Cardiac muscle cell (in vitro differentiated cells and primary cell): ENCODE measurements around the gene PCBD1. TPM values are rescaled to one million over a fixed set of nuclear protein-coding genes. Genes with fewer than 3 reads are reported as not detected.
"Not testable (repeated sequence)": the region's sequence is repeated elsewhere in the genome, so short reads cannot be mapped to it uniquely, and the experiment has no call there.

ENCODE experiments used
- DNase-seq, 2 donors: peaks; one replicate each; pipeline versions ENCODE4 v3.0.0 to v3.0.0-alpha.2; 2010 to 2017; ENCODE audit warnings: low read depth in 1 of 2, low spot score in 1 of 2
- H3K27ac ChIP-seq: fragments of 200-600 bp; sonication (generic); 2 replicates; pipeline ENCODE4 v1.5.1; 2016
- H3K27me3 ChIP-seq: fragments of 200-600 bp; sonication (generic); 2 replicates; pipeline ENCODE4 v1.6.0; 2016; ENCODE audit warnings: control low read depth
- H3K36me3 ChIP-seq: fragments of 200-600 bp; sonication (generic); 2 replicates; pipeline ENCODE4 v1.5.1; 2016; ENCODE audit warnings: control low read depth
- H3K4me1 ChIP-seq: fragments of 200-600 bp; sonication (generic); 2 replicates; pipeline ENCODE4 v1.8.1; 2017; ENCODE audit warnings: low read depth, mild to moderate bottlenecking, mixed run types
- H3K4me3 ChIP-seq: fragments of 200-600 bp; sonication (generic); 2 replicates; pipeline ENCODE4 v1.5.1; 2016; ENCODE audit warnings: mild to moderate bottlenecking
- H3K9me3 ChIP-seq: fragments of 200-600 bp; sonication (generic); 2 replicates; pipeline ENCODE4 v1.5.1; 2017; ENCODE audit warnings: low read depth, mild to moderate bottlenecking, control low read depth
- polyA plus RNA-seq: library from polyadenylated mRNA; unstranded; fragments of >200 nt; fragmentation: Nextera tagmentation; extraction: Ambion mirVana; gene quantifications from 2 replicates; pipeline ENCODE4 v1.2.1, GENCODE V29; 2016
- total RNA-seq: library from RNA; depleted of rRNA; stranded (reverse); fragments of >200 nt; gene quantifications from 2 replicates; pipeline ENCODE4 v1.2.3, GENCODE V29; 2016
- TF ChIP-seq, protein P1 (sequence below): IDR thresholded peaks from 2 replicates; pipeline ENCODE4 v1.5.1; 2012; ENCODE audit warnings: low read depth, mild to moderate bottlenecking, low read length

Gene PCBD1
- total and polyA plus RNA-seq, 2 experiments from 2014 or later: 145 to 264 TPM

DNA sequence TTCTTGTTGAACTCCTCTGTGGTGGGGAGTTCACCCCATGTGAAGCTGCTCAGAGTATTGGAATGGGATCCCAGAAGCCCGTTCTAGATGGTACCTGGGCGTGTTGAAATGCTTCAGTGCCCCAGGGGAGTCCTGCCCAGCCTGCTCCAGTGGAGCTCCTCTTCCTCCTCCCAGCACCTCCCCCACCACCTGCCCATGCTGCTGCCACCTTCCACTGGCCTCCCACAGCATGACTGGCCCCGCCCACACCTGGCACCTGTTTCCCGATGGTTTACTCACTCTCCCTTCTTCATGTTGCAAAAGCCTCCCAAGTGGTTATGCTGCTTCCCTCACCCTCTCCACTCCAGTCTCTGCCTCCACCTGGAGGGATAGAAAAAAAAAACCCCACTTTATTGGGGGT, 32.2 kb upstream of the PCBD1 start:
- Histone ChIP-seq H3K9me3 (no peaks in the 10 kb centered on the region), H3K27me3 (no peaks in the 10 kb centered on the region), H3K4me1 (no peaks in the 10 kb centered on the region), H3K36me3 (no peaks in the 10 kb centered on the region), H3K27ac (no peak overlapping the region), H3K4me3 (no peak overlapping the region)
- TF ChIP-seq, protein P1, sequence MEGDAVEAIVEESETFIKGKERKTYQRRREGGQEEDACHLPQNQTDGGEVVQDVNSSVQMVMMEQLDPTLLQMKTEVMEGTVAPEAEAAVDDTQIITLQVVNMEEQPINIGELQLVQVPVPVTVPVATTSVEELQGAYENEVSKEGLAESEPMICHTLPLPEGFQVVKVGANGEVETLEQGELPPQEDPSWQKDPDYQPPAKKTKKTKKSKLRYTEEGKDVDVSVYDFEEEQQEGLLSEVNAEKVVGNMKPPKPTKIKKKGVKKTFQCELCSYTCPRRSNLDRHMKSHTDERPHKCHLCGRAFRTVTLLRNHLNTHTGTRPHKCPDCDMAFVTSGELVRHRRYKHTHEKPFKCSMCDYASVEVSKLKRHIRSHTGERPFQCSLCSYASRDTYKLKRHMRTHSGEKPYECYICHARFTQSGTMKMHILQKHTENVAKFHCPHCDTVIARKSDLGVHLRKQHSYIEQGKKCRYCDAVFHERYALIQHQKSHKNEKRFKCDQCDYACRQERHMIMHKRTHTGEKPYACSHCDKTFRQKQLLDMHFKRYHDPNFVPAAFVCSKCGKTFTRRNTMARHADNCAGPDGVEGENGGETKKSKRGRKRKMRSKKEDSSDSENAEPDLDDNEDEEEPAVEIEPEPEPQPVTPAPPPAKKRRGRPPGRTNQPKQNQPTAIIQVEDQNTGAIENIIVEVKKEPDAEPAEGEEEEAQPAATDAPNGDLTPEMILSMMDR: no peak
- DNase-seq: no peak

DNA sequence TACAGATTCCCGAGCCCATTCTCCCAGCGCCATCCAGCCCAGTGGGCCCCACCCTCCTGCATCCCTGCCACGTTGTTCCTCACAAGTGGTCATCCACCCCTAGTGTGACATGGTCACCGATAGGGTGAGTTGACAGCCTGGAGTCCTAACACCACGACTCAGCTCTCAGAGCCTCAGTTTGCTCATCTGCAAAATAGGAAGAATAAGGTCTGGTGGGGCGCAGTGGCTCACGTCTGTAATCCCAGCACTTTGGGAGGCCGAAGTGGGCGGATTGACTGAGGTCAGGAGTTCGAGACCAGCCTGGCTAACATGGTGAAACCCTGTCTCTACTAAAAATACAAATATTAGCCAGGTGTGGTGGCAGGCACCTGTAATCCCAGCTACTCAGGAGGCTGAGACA, 31.5 kb upstream of the PCBD1 start:
- not testable (repeated sequence) for H3K27me3 ChIP-seq

DNA sequence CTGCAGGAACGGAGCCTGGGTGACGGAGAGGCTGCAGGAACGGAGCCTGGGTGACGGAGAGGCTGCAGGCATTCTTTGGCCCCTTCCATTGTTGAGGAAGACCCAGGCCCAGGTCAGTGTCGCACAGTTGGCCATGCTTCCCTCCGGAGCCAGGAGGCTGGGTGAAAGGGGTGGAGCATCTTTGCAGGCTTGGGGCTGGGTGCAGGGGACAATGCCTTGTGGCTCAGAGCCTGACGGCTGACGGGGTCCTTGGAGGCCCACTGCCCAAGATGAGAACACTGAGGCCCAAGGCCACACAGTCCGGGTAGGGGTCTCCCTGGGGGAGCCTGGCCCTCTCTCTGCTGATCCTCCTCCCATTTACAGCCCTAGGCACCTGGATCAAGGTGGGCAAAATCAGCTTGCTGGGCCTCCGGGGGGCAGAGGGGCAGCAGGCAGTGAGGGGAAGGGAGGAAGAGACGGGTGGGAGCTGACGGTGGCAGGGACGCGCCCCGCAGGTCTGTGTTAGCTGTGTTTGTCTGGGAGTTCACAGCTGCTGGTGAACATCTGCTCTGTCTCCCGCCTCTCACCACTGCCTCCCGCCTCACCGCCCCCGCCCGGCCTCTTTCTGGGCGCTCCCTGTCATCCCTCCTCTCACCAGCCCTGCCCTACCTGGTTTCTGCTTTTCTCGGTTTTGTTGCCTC, 30.6 kb upstream of the PCBD1 start:
- Histone ChIP-seq H3K27me3 (no peaks in the 10 kb centered on the region), H3K9me3 (no peaks in the 10 kb centered on the region), H3K27ac (no peak overlapping the region), H3K4me3 (no peak overlapping the region), H3K4me1 (no peaks in the 10 kb centered on the region), H3K36me3 (no peaks in the 10 kb centered on the region)
- TF ChIP-seq, protein P1: no peak
- DNase-seq: no peak

More for the DNA sequence above, 31.5 kb upstream of the PCBD1 start:
- not testable (repeated sequence) for H3K27ac ChIP-seq, H3K4me1 ChIP-seq, DNase-seq, H3K36me3 ChIP-seq, H3K4me3 ChIP-seq, H3K9me3 ChIP-seq

DNA sequence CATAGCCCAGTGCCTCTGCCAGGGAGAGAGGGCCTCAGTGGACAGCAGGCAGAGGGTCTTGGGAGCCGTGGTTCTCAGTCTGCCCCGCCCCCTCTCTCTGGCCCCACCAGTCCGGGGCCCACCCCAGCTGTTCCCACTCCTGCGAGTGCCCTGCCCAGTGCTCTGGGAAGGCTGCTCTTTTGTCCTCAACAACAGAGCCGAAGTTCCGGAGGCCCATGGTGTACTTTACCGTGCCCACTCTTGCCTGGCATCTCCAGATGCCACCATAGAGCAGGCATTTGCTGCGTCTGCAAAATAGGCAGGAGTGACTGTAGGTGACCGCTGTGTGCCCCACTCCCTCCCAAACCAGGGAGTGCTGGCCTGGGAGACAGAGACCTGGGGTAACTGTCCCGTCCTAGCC, 29.3 kb upstream of the PCBD1 start:
- no peak for DNase-seq
- Histone ChIP-seq H3K27ac (no peak overlapping the region), H3K9me3 (no peaks in the 10 kb centered on the region), H3K27me3 (no peaks in the 10 kb centered on the region), H3K4me3 (no peak overlapping the region), H3K4me1 (no peaks in the 10 kb centered on the region), H3K36me3 (no peaks in the 10 kb centered on the region)
- TF ChIP-seq, protein P1: no peak

DNA sequence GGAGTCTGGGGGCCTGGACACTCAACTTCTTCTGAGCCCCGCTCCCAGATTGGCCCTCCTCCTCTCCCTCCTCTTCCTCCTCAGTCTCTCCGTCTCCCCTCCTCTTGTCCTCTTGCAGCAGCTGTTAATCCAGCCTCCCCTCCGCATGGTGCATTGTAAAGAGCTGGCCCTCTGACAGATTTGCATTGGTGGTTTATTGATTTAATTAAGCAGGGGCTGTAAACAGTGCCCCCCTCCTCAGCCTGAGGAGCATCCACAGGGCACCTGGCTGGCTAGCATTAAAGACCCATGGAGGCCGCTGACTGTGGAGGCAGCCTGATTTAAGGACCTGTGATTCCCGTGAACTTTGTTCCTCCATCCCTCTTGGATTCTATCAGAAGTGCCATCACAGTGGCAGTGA, 28.9 kb upstream of the PCBD1 start:
- no peak overlapping the region for H3K4me3 ChIP-seq

GRCh38 chr10:70916241-70916640, 27.9 kb upstream of the PCBD1 start:
- no peak overlapping the region for H3K4me3 ChIP-seq
- no peaks in the 10 kb centered on the region for H3K27me3 ChIP-seq
- TF ChIP-seq, protein P1: no peak
- no peaks in the 10 kb centered on the region for H3K4me1 ChIP-seq
- no peak overlapping the region for H3K27ac ChIP-seq
- H3K9me3 ChIP-seq: no peaks in the 10 kb centered on the region
- H3K36me3 ChIP-seq: no peaks in the 10 kb centered on the region
- no peak for DNase-seq

More for the DNA sequence above, 28.9 kb upstream of the PCBD1 start:
- Histone ChIP-seq H3K4me1 (no peaks in the 10 kb centered on the region), H3K27me3 (no peaks in the 10 kb centered on the region), H3K27ac (no peak overlapping the region), H3K9me3 (no peaks in the 10 kb centered on the region), H3K36me3 (no peaks in the 10 kb centered on the region)
- TF ChIP-seq, protein P1: no peak
- DNase-seq: no peak
